SK-N-SH (cell line): ENCODE results near the gene E2F1. TPM values are rescaled to one million over a fixed set of nuclear protein-coding genes. Genes with fewer than 3 reads are reported as not detected.

Experiments
- CTCF ChIA-PET: fragments of 300-600, 350-600 bp; formaldehyde crosslinking; extraction: SDS; loops from one replicate; lab custom pipeline; 2021; lab: Yijun Ruan, JAX
- POLR2A ChIA-PET: fragments of 350-600 bp; sonication (Branson Sonifier 250); formaldehyde crosslinking; extraction: SDS; loops from one replicate; lab custom pipeline; 2020; ENCODE audit warnings: antibody characterized with exemption, inconsistent platforms; lab: Yijun Ruan, JAX
- DNase-seq: peaks from one replicate; pipeline ENCODE4 v3.0.0; 2012
- H2AFZ ChIP-seq: fragments of 200-600 bp; sonication (generic); 2 replicates; pipeline ENCODE4 v1.8.1; 2016; ENCODE audit warnings: antibody characterized with exemption, mild to moderate bottlenecking, low read depth
- H3F3A ChIP-seq: fragments of 200-600 bp; sonication (generic); replicated peaks from 2 replicates; pipeline ENCODE3; 2016; ENCODE audit warnings: antibody characterized with exemption, mild to moderate bottlenecking; ENCODE audit not compliant: insufficient read depth
- H3K27ac ChIP-seq, 2 experiments: fragments of 200-500 bp in 1 of 2; fragments of 200-600 bp in 1 of 2; sonication (Bioruptor generic) in 1 of 2; sonication (generic), shearing (Covaris generic) in 1 of 2; 2 replicates each; pipeline versions ENCODE4 v1.5.1 to v1.6.1; 2014 to 2016; ENCODE audit warnings: low read depth in 2 of 2, inconsistent platforms in 1 of 2, low read length in 1 of 2, mild to moderate bottlenecking in 1 of 2, mixed read lengths in 1 of 2
- H3K27me3 ChIP-seq: fragments of 200-600 bp; sonication (generic), shearing (Covaris generic); 2 replicates; pipeline ENCODE4 v1.6.1; 2016; ENCODE audit warnings: mixed run types; ENCODE audit not compliant: insufficient read depth
- H3K36me3 ChIP-seq, 2 experiments: fragments of 200-500 bp in 1 of 2; fragments of 200-600 bp in 1 of 2; sonication (Bioruptor generic) in 1 of 2; sonication (generic) in 1 of 2; replicated peaks in 1 of 2; 2 replicates each; pipeline versions ENCODE3 to v1.5.1; 2014 to 2016; ENCODE audit warnings: low read length in 1 of 2, mild to moderate bottlenecking in 1 of 2; ENCODE audit not compliant: insufficient read depth in 2 of 2, control insufficient read depth in 1 of 2
- H3K4me1 ChIP-seq, 2 experiments: fragments of 200-500 bp in 1 of 2; fragments of 200-600 bp in 1 of 2; sonication (Bioruptor generic) in 1 of 2; sonication (generic), shearing (Covaris generic) in 1 of 2; 2 replicates each; pipeline versions ENCODE4 v1.5.1 to v1.6.1; 2014 to 2016; ENCODE audit warnings: low read depth in 1 of 2, low read length in 1 of 2, mixed run types in 1 of 2; ENCODE audit not compliant: insufficient read depth in 2 of 2, control insufficient read depth in 1 of 2
- H3K4me2 ChIP-seq: fragments of 200-600 bp; sonication (generic), shearing (Covaris generic); 2 replicates; pipeline ENCODE4 v1.6.1; 2017; ENCODE audit warnings: mixed run types
- H3K4me3 ChIP-seq, 2 experiments: fragments of 200-500 bp in 1 of 2; fragments of 200-600 bp in 1 of 2; sonication (Bioruptor generic) in 1 of 2; sonication (generic), shearing (Covaris generic) in 1 of 2; 2 replicates each; pipeline versions ENCODE4 v1.5.1 to v1.8.1; 2014 to 2016; ENCODE audit warnings: low read depth in 2 of 2, inconsistent platforms in 1 of 2, low read length in 1 of 2, mild to moderate bottlenecking in 1 of 2, mixed read lengths in 1 of 2, moderate library complexity in 1 of 2
- H3K79me2 ChIP-seq: fragments of 200-600 bp; sonication (generic); 2 replicates; pipeline ENCODE4 v1.8.1; 2017; ENCODE audit warnings: mild to moderate bottlenecking; ENCODE audit not compliant: insufficient read depth
- H3K9ac ChIP-seq: fragments of 200-600 bp; sonication (generic); 2 replicates; pipeline ENCODE4 v1.6.1; 2017; ENCODE audit warnings: mixed run types
- H3K9me2 ChIP-seq: fragments of 200-600 bp; sonication (generic); 2 replicates; pipeline ENCODE4 v1.6.1; 2017; ENCODE audit warnings: mixed run types
- H3K9me3 ChIP-seq: fragments of 200-600 bp; sonication (generic); 2 replicates; pipeline ENCODE4 v1.6.1; 2017; ENCODE audit warnings: mixed run types, mild to moderate bottlenecking, moderate library complexity
- H4K20me1 ChIP-seq: fragments of 200-600 bp; sonication (generic); 2 replicates; pipeline ENCODE4 v1.6.1; 2017; ENCODE audit warnings: mild to moderate bottlenecking, mixed run types; ENCODE audit not compliant: insufficient read depth
- EZH2phosphoT487 ChIP-seq: fragments of 200-600 bp; sonication (generic); IDR thresholded peaks from 2 replicates; pipeline ENCODE4 v1.6.1; 2017; ENCODE audit warnings: low read depth, mixed run types, mild to moderate bottlenecking, antibody characterized with exemption, moderate library complexity, borderline replicate concordance
- FOXM1 ChIP-seq: IDR thresholded peaks from 2 replicates; pipeline ENCODE4 v1.4.0; 2012; ENCODE audit warnings: low read depth, mild to moderate bottlenecking
- GATA2 ChIP-seq: sonication (generic); formaldehyde crosslinking; IDR thresholded peaks from 2 replicates; pipeline ENCODE4 v1.5.0; 2020; ENCODE audit warnings: mild to moderate bottlenecking, missing genetic modification reagents
- PBX3 ChIP-seq: IDR thresholded peaks from 2 replicates; pipeline ENCODE4; 2012
- RAD21 ChIP-seq: IDR thresholded peaks from 2 replicates; pipeline ENCODE4 v1.6.1; 2012; ENCODE audit warnings: mild to moderate bottlenecking, low read length
- SMC3 ChIP-seq: IDR thresholded peaks from 2 replicates; pipeline ENCODE4 v1.6.1; 2012; ENCODE audit warnings: low read depth, low read length, improper control_type of control experiment
- YY1 ChIP-seq: IDR thresholded peaks from 2 replicates; pipeline ENCODE4 v1.4.0; 2012; ENCODE audit warnings: low read depth, mild to moderate bottlenecking
- WGBS: methylation state at CpG from one replicate; pipeline ENCODE4 v1.1.6; 2017; ENCODE audit warnings: low lambda C conversion rate; 5-methylcytosine and 5-hydroxymethylcytosine counted together
- polyA plus RNA-seq, 3 experiments: library from polyadenylated mRNA; depleted of rRNA; stranded (reverse); fragments of >200 nt; gene quantifications; 2 replicates each; pipeline ENCODE4 v1.2.3, GENCODE V29; 2012

Gene E2F1
- polyA plus RNA-seq, 1 of the 3 experiments (the other 2 are of a cell fraction), result 15.0 TPM

- peaks cover 8 to 46% of the 10 kb centered on the region in 2 experiments; a peak in 2 of 4 replicates for H3K4me1 ChIP-seq
- H3K4me2 ChIP-seq, result no peak overlapping the region
- ChIA-PET POLR2A (no interaction called here), CTCF (interaction anchor here (0.9 to 10.6 kb wide), 5 partner anchors 11 to 254 kb away, joined by 3 to 114 read pairs (median 3); partner anchors contain the start of gene ZNF341)
- H3K9me2 ChIP-seq, result no peaks in the 10 kb centered on the region
- 0 out of 2 replicates have a peak, but pooled peaks cover 4% of the 10 kb centered on the region for H4K20me1 ChIP-seq
- no peak for DNase-seq
- no peak overlapping the region for H3K4me3 ChIP-seq
- H3K9me3 ChIP-seq, result no peaks in the 10 kb centered on the region
- TF ChIP-seq GATA2, result no peak
- no peak for TF ChIP-seq PBX3
- no peak for TF ChIP-seq FOXM1
- no peak overlapping the region for H3K9ac ChIP-seq
- H3K79me2 ChIP-seq, result peaks cover 10% of the 10 kb centered on the region; the same call in 1 of the 2 replicates
- H3K36me3 ChIP-seq, result peaks cover 8 to 17% of the 10 kb centered on the region in 2 experiments
- no peaks in the 10 kb centered on the region for H3K27me3 ChIP-seq
- 95% methylated on average over 13 of the region's 13 CpGs for WGBS
- peaks cover 28% of the 10 kb centered on the region for H3F3A ChIP-seq
- H3K27ac ChIP-seq, result no peak overlapping the region
- H2AFZ ChIP-seq, result no peak overlapping the region
These were observed 16.1 kb downstream of the E2F1 start for GRCh38 chr20:33669873-33670640.

DNA sequence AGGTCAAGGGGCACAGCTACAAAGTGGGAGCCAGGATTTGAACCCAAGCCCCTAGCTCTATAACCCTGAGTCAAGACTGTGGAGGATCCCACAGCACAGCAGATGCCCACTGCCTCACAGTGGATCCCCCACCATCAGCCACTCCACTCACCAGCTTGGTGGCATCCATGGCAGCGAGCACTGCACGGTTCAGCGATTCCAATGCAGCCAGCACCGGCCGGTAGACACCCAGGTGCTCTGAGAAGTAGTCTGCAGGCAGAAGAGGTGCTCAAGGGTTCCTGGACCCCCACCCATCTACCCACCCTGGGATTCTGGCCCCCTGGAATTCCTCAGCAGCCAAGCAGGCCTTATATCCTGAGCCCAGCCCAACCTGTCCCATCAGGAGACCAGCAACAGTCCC is 17.0 kb downstream of the E2F1 start:
- no peak overlapping the region for H3K4me3 ChIP-seq
- no CpG with 5 or more reads among the region's 5 CpGs for WGBS
- no peak overlapping the region for H3K4me2 ChIP-seq
- H3K9me2 ChIP-seq, result no peaks in the 10 kb centered on the region
- no peaks in the 10 kb centered on the region for H3K27me3 ChIP-seq
- no peak for TF ChIP-seq SMC3
- no peak for TF ChIP-seq YY1
- TF ChIP-seq RAD21, result no peak
- TF ChIP-seq EZH2phosphoT487, result no peak
- TF ChIP-seq, all 33 proteins: peak for 0
- no peak overlapping the region for H2AFZ ChIP-seq
- H3K79me2 ChIP-seq, result peaks cover 10% of the 10 kb centered on the region; the same call in 1 of the 2 replicates
- H3K9ac ChIP-seq, result no peak overlapping the region
- no peak overlapping the region for H3K27ac ChIP-seq
- no peaks in the 10 kb centered on the region for H3K9me3 ChIP-seq
- DNase-seq, result no peak
- CTCF ChIA-PET, result interaction anchor here (0.7 to 10.6 kb wide), 8 partner anchors 12 to 212 kb away, joined by 3 to 114 read pairs (median 16); partner anchors contain the start of gene ZNF341
- POLR2A ChIA-PET, result interaction anchor here (1.1 to 1.2 kb wide), 2 partner anchors 16 to 179 kb away, joined by 3 read pairs; partner anchors contain the start of gene CBFA2T2
- 0 out of 2 replicates have a peak, but pooled peaks cover 4% of the 10 kb centered on the region for H4K20me1 ChIP-seq
- H3F3A ChIP-seq, result peaks cover 25% of the 10 kb centered on the region
- H3K4me1 ChIP-seq, result peaks cover 8 to 46% of the 10 kb centered on the region in 2 experiments; a peak in 2 of 4 replicates
- H3K36me3 ChIP-seq, result peaks cover 8 to 17% of the 10 kb centered on the region in 2 experiments
